HG02798 (cell line): ENCODE data around the gene USH1G.
"Not testable (repeated sequence)": the region's sequence is repeated elsewhere in the genome, so short reads cannot be mapped to it uniquely, and the experiment has no call there.

Experiments used
- ATAC-seq: cut with Tn5 transposase; IDR thresholded peaks from one replicate; pipeline ENCODE4 v1.9.1; 2021; ENCODE audit warnings: mild to moderate bottlenecking; ENCODE audit not compliant: unreplicated experiment, poor library complexity

Gene USH1G

DNA sequence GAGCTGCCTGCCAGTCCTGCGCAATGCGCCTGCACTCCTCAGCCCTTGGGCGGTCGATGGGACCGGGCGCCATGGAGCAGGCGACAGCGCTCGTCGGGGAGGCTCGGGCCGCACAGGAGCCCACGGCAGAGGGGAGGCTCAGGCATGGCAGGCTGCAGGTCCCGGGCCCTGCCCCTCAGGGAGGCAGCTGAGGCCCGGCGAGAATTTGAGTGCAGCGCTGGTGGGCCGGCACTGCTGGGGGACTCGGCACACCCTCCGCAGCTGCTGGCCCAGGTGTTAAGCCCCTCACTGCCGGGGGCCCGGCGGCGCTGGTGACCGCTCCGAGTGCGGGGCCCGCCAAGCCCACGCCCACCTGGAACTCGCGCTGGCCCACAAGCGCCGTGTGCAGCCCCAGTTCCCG, 16.0 kb downstream of the USH1G start:
- ATAC-seq, result no peak

DNA sequence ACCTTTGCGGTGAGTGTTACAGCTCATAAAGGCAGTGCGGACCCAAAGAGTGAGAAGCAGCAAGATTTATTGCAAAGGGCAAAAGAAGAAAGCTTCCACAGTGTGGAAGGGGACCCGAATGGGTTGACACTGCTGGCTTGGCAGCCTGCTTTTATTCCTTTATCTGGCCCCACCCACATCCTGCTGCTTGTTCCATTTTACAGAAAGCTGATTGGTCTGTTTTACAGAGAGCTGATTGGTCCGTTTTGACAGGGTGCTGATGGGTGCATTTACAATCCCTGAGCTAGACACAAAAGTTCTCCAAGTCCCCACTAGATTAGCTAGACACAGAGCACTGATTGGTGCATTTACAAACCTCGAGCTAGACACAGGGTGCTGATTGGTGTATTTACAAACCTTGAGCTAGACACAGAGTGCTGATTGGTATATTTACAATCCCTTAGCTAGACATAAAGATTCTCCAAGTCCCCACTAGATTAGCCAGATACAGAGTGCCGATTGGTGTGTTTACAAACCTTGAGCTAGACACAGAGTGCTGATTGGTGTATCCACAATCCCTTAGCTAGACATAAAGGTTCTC, 16.8 kb downstream of the USH1G start:
- ATAC-seq, result not testable (repeated sequence)

DNA sequence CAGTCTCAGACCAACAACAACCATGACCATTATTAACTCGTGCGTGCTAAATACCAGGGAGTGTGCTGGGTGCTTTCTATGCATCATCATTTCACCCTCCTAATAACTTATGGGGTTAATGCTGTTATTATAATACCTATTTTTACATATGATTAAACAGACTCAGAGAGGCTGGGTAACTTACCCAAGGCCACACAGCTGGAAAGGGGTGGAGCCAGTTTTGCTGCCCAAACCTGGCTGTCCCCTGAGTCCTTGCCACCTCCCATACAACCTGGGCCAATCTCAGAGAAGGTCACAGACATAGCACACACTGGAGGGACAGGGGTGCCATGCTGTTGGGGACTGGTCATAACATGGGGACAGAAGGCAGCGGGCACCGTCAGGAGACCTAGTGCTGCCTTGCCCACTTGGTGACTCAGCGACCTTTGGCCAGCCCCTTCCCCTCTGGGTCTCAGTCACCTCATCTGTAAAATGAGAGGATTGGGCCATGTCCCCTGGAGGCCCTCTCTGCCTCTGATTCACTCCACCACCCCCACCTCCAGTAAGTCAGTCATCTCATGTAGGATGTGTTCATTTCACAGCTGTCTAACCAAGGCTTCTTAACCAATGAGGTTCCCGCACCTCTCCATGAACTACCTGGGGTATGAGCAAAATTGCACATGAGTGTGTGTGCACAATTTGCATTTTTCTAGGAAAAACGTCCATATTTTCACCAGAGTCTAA, 18.2 kb downstream of the USH1G start:
- ATAC-seq, result no peak

DNA sequence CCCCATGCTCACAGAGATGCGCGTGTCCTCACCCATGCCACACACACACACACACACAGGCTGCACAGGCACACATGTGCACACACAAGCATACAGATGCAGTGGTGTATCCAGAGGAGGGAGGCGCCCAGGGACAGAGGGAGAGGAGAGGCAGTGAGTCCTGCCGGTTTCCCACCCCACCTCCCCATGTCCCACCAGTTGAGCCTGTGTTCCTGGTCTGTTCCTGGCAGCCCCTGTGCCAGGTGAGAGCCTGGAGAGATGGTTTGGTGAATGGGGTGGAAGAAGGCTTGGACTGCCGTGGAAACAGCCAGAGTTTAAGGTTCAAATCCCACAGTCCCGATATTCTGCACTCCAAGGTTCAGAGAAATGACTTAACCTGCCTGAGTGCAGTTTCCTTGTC, 19.4 kb downstream of the USH1G start:
- no peak for ATAC-seq

DNA sequence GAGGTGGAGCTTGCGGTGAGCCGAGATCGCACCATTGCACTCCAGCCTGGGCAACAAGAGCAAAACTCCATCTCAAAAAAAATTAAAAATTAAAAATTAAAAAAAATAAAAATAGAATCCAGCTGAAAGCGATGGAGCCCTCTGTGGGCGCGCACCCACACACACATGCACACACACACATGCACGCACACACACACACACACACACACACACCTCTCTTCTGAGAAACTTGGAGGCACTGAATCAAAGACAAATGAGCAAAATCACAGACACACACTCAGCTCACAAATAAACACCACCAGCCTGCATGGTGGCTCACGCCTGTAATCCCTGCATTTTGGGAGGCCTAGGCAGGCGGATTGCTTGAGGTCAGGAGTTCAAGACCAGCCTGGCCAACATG, 20.0 kb downstream of the USH1G start:
- no peak for ATAC-seq

DNA sequence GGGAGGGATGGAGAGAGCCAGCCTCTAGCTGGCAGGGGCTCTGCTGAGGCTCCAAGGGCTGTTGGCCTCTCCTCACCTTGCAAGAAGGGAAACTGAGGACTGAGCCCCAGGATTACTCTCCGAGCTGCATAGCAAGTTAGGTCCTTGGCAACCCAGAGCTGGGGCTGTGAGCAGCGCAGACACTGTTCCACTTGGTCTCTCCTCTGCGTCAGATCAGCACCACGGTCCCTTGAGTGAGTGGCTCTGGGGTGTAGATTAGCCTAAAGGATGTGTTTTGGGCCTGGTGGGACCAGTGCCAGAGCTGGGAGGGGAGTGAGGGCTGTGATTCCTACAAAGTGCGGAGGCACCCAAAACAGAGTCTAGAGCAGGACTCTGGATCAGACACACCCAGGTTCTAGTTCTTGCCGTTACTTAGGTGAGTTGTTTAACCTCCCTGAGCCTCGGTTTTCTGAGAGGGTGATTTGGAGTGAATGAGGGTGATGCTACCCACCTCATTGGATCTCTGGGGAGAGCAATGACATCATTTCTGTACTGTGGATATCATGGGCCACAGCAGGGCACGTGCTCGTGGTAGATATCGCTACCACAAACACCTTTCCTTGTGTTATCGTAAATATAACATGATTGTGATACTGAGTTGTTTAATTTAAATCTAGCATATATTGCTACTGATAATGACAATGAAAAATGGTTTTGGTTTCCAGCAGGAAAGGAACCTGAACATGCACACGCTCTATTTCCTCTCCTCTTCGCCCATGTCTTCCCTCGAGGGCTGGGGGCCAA, 21.5 kb downstream of the USH1G start:
- ATAC-seq, result no peak

DNA sequence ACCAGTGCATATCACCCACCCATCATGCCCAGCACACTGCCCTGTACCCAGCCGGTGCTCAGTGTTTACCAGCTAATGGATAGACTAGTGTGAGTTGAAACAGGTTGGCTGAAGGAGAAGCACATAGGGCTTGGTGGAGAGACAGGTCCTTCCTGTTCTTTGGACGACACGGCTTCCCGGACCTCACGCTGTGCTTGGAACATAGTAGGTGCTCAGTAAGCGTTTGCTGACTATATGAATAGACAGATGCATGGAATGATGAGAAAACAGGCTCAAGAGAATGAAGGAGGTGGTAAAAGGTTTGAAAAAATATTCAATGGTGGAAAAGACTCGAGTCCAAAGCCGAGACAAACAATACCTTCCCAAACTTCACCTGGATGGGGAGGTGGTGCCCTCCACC, 22.8 kb downstream of the USH1G start:
- ATAC-seq, result no peak

DNA sequence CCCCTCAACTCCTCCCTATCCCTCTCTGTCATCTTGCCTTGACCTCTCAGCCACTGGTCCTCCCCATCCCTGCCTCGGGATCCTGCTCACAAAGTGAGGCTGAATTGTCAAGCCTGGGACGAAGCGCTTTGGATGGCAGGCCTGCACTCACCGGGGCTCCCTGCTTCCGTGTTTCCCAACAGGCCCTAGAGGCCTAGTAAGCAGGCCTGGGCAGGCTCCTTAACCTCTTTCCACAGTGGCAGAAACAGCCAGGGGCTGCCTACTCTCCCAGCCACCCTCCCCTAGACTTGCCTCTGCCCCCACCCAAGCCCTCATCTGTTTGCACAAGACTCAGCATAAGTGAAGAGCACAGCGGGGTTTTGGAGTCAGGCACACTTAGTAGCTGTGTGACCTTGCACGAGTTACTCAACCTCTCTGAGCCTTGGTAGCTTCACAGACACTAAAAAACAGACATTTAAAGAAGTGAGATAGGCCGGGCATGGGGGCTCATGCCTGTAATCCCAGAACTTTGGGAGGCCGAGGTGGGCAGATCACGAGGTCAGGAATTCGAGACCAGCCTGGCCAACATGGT, 24.6 kb downstream of the USH1G start:
- ATAC-seq, result no peak

DNA sequence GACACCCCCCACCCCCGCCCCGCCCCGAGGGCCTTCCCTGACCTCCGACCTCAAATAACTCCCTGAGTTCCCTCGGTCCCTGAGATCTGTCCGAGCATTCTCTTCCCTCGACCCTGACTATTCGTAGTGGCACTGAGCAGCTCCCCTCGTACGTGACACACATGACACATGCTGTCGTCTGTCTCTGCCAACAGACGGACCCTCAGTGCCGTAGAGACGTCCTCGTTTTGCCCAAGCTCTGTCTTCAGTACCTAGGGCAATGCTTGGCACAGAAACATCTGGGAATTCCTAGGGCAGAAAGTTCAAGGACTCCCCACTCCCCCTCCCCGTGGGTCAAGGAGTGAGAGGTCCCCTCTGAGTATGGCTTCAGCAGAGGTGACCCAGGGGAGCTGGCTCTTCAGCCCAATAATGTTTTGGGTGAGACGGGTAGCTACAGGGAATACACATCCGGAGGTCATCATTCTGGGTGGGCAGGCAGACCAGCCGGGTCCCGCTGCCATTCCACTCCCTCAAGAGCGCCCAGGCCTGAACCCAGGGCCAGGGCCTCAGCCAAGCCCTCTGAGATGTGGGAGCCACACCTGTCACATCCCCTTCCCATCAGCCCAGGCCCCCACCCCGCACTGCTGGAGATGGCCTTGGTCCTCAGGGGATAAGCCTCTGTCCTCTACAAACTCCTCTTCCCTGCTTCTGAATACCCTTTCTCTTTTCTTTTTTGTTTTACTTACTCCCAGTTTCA, 29.0 kb downstream of the USH1G start:
- ATAC-seq, result no peak

DNA sequence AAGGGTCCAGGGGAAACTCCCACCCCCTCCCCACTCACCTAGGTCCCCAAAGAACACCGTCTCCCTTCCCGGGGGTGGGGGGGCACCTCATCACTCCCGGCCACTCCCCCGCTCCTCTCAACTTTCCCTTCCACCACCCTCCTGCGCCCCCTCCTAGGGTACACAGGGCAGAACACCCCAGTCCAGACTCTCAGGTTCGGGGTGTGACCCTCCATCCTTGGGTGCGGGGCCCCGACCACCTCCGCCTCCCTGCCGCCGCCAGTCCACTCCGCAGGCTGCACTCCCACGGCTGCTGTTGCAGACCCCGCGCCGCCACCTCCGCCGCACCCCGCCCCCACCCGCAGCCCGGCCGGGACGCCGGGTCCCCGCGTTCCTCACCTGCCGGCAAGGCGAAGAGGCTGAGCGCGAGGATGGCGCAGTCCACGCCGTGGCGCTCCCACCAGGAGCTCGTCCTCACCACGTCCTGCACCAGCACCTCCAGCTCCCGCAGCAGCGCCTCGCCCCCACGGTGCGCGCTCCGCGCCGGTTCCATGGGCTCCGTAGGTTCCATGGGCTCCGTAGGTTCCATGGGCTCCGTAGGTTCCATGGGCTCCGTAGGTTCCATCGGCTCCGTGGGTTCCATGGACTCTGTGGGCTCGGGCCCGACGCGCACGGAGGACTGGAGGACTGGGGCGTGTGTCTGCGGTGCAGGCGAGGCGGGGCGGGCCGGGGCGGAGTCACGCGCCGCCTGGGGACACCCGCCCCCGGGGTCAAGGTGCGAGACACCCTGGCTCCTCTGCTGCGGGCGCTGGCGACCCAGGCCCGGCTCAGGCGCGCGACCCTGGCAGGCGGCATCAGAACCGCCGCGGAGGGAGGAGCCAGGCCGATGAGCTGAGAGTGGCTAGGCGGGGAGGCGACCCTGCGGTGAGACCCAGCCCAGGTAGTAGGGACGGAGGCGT, 29.8 kb downstream of the USH1G start, which contains the start of gene FADS6:
Gene FADS6 (minus strand): TSS at position 660 of the 938 bp plus-strand sequence. CDS start 38 bp downstream, at position 622.
- ATAC-seq, result no peak

DNA sequence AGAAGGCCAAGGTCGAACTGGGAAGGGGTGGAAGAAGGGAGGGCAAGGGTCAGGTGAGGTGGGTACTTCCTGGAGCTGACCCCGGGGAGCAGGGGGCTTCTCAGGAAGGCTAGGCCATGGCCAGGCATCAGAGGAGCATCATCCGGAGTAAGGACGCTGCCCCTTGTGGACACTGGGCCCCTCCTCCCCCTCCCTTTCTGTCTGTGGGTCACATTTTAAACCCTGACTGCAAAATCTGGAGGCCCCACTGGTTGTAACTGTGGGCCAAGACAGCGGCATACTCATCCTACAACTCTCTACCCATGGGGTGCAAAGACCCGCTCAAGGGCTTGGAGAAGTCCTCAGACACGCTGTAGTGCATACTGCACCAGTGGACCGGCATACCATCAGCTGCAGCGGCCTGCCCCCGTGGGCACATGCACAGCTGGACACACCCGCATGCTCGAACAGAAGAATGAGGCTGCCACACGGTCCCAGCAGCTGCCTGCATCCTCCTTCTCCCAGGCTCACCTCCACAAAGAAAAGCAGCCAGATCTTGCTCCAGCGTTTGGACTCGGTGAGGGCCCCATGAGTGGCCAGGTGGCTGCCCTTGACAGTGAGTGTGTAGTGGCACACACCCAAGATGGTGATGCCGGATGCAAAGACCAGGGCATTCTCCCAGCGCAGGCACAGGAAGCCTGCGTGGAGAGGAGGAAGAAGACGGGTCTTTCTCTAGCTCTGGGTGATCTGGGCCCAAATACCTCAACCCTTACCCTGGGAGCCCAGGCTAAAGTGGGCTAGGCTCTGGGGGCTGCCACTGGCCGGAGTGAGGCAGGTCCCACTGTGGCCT, 30.8 kb downstream of the USH1G start:
- no peak for ATAC-seq

DNA sequence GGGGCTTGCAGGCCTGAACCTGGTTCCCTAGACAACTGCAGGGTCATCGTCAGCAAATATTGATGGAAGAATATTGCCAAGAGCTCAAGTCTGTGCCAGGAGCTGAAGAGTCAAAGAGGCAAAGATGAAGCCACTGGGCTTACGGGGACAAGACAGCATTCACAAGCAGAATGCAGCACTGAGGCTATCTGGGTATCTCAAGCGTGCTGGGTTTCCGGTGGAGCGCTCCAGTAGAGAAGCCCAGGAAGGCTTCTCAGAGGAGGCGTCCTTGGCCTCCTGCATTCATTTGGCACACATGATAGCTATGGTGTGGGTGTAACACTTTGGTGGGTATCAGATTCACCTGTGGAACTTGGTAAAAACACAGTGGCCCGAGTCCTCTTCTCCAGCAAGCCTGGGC, 32.5 kb downstream of the USH1G start:
- no peak for ATAC-seq

DNA sequence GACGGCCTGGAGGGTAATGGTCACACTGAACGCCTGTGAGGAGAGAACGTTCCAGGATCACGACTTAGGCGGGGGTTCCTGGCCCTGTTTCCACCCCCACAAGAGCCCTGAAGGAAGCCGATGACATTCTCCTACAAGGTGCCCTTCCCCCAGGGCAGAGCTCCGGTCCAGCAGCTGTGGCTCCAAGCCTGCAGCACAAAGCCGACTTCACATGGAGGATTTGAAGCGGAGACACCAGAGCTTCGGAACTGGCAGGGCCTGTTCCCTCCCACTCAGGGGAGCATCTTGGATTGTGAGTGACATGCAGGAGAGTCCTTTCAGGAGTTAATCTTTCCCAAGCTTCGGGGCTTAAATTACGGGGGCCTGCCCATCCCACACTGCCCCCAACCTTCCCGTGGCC, 34.6 kb downstream of the USH1G start:
- no peak for ATAC-seq

DNA sequence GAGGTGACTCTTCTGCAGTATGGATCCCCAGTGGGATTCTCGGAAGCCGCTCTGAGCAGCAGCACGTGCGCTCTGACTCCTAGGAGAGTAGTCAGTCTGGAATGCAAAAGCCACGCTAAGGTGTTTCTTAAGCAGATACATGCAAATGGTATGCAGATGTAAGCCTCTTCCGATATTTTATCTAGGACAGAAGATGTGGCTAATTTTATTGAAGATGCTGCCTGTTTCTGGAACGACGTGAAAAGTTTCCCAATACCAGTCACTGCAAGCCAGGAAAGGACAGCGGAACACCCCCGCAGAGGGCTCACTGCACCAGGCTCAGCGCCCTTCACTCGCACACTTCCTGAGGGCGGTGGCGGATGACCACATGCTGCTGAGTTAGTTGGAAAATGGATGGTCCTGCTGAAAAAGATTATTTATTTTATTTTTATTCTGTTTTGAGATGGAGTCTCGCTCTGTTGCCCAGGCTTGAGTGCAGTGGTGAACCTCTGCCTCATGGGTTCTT, 39.8 kb downstream of the USH1G start:
- no peak for ATAC-seq

DNA sequence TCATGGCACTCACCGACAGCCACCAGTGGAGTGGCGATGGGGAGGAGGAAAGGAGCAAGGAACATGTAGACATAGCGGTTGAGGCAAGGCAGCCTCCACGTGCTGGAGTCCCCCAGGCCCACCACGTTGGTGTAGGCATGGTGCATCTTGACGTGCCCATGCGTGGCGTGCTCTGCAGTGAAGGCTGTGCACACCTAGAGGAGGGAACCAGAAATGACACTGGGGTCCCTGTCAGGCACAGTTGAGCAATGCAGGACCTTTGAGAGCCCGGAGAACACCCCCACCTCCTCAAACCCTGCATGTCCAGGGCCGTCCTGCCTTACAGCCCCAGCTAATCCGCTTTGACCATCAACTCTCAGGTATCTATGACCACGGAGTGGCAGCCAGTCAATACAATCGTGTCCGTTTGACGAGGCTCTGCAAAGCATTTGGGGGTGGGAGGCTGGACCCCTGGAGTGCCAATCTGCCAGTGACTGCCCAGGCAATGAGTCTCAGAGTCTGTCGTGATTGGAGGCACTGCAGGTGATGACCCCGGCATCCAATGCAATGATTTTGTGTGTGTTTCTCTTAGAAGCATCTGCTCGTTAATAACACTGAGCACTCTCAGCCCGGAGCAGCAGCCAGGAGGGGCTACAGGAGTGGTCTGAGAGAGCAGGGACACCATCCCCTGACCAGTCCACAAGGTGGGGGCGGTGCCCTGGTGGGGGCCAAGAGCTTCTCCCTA, 40.4 kb downstream of the USH1G start:
- no peak for ATAC-seq

DNA sequence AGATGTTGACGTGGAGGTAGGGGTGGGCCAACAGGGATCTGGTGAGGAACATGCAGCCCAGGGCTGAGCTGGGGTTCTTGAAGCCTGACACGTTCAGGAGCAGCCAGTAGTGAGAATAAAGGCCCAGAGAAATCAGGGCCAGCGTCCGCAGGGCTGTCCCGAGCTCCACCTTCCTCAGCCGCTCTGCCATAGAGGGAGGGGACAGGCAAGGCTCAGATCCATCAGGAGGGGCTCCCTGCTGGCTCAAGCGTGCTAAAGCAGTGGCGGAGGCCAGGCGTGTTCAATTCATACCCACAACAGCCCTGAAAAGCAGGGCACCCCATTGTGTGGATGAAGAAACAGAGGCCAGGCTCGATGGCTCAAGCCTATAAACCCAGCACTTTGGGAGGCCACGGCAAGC, 42.0 kb downstream of the USH1G start:
- ATAC-seq, result no peak

DNA sequence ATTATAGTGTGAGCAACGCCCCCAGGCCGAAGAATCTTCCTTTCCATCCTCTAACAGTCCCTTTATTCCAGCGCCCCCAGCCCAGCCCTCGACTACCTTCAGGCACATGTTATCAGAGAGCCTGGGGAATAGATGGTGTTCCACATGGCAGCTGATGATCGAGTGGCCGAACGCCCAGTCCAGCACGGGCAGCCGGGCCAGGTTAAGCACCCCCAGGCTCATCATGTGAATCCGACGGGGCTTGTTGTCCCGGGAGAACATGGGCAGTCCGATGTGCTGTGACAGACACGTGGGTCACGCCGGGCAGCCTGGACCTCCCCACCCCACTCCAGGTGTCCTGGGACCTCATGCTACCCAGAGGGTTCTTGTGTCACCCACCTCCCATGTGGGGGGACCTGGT, 43.7 kb downstream of the USH1G start:
- ATAC-seq, result no peak

DNA sequence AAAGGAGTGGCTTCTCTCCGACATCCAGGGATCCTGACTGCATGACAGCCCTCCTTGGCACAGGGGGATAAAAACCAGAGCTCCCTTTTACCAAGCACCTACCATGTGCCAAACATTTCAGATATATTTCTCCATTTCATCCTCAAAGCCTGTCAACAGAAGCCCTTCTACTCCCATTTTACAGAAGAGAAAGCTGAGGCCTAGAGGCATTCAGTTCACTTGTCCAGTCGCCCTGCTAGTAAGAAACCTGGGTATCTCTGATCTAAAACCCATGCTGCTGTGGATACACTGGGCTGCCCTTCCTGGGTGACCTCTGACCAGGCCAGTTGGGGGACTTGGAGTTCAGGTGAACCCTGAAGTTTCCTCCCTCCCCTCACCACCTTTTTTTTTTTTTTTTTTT, 44.4 kb downstream of the USH1G start:
- ATAC-seq, result no peak
